CD14-positive monocyte (primary cell): ENCODE data around the gene NPAS2. TPM values are rescaled to one million over a fixed set of nuclear protein-coding genes. Genes with fewer than 3 reads are reported as not detected.

Experiments used
- DNase-seq, 3 donors: peaks; one replicate each; pipeline ENCODE4 v3.0.0-alpha.2; 2011 to 2022
- H2AFZ ChIP-seq: 2 replicates; pipeline ENCODE4 v1.6.0; 2012; ENCODE audit warnings: mild to moderate bottlenecking, low read depth, low read length, inconsistent platforms; ENCODE audit not compliant: insufficient read depth, poor library complexity, severe bottlenecking
- H3K27ac ChIP-seq, 2 donors: 1 replicate in 1 of 2; 2 replicates in 1 of 2; pipeline ENCODE4 v1.5.1; 2012 to 2013; ENCODE audit warnings: low read length in 2 of 2, control low read depth in 1 of 2, inconsistent platforms in 1 of 2, low read depth in 1 of 2, mild to moderate bottlenecking in 1 of 2
- H3K27me3 ChIP-seq, 2 donors: one replicate each; pipeline versions ENCODE4 v1.6.0 to v1.6.1; 2011 to 2013; ENCODE audit warnings: low read length in 2 of 2; ENCODE audit not compliant: control insufficient read depth in 2 of 2, insufficient read depth in 2 of 2
- H3K36me3 ChIP-seq, 2 donors: replicated peaks in 1 of 2; 1 replicate in 1 of 2; 2 replicates in 1 of 2; pipeline versions ENCODE4 v1.5.1 to v1.6.1; 2012 to 2013; ENCODE audit warnings: low read length in 2 of 2, control low read depth in 1 of 2, inconsistent platforms in 1 of 2, mild to moderate bottlenecking in 1 of 2; ENCODE audit not compliant: insufficient read depth in 2 of 2, control insufficient read depth in 1 of 2
- H3K4me1 ChIP-seq, 2 donors: 1 replicate in 1 of 2; 2 replicates in 1 of 2; pipeline versions ENCODE4 v1.5.1 to v1.6.1; 2012 to 2013; ENCODE audit warnings: low read length in 2 of 2, control low read depth in 1 of 2, inconsistent platforms in 1 of 2, mild to moderate bottlenecking in 1 of 2, moderate library complexity in 1 of 2; ENCODE audit not compliant: insufficient read depth in 2 of 2, control insufficient read depth in 1 of 2
- H3K4me2 ChIP-seq: replicated peaks from 2 replicates; pipeline ENCODE3; 2012; ENCODE audit warnings: low read length, moderate library complexity, mild to moderate bottlenecking; ENCODE audit not compliant: poor library complexity, severe bottlenecking; ENCODE audit errors: extremely low read depth
- H3K4me3 ChIP-seq, 3 experiments: fragments of 200-600 bp in 1 of 3; sonication (generic) in 1 of 3; replicated peaks in 1 of 3; 1 replicate in 2 of 3; 2 replicates in 1 of 3; pipeline ENCODE4 v1.5.1; 2011 to 2013; ENCODE audit warnings: low read length in 3 of 3, mild to moderate bottlenecking in 3 of 3, control low read depth in 2 of 3, low read depth in 2 of 3, inconsistent platforms in 1 of 3, moderate library complexity in 1 of 3
- H3K79me2 ChIP-seq: 2 replicates; pipeline ENCODE4 v1.6.0; 2012; ENCODE audit warnings: mild to moderate bottlenecking, control low read depth, inconsistent platforms, low read length, moderate library complexity; ENCODE audit not compliant: insufficient read depth
- H3K9ac ChIP-seq: 2 replicates; pipeline ENCODE4 v1.6.0; 2017; ENCODE audit warnings: low read length, mild to moderate bottlenecking; ENCODE audit not compliant: insufficient read depth, poor library complexity, severe bottlenecking
- H3K9me3 ChIP-seq, 2 donors: replicated peaks in 1 of 2; 1 replicate in 1 of 2; 2 replicates in 1 of 2; pipeline versions ENCODE4 v1.5.1 to v1.6.1; 2012 to 2013; ENCODE audit warnings: low read length in 2 of 2, control low read depth in 1 of 2; ENCODE audit not compliant: control insufficient read depth in 1 of 2, insufficient read depth in 1 of 2
- H4K20me1 ChIP-seq: 2 replicates; pipeline ENCODE4 v1.6.0; 2012; ENCODE audit warnings: mild to moderate bottlenecking, low read length, control low read depth, moderate library complexity; ENCODE audit not compliant: insufficient read depth
- H3K27ac Mint-ChIP-seq, 7 donors: one replicate each; pipeline ENCODE4 v1.8.0; 2020; ENCODE audit warnings: mild to moderate bottlenecking in 7 of 7, mixed read lengths in 7 of 7, moderate library complexity in 6 of 7, inconsistent platforms in 2 of 7
- H3K27me3 Mint-ChIP-seq, 3 donors: one replicate each; pipeline ENCODE4 v1.8.0; 2021 to 2022; ENCODE audit warnings: low read depth in 3 of 3, mild to moderate bottlenecking in 3 of 3, mixed read lengths in 3 of 3, moderate library complexity in 3 of 3, inconsistent platforms in 1 of 3
- H3K36me3 Mint-ChIP-seq, 2 donors: one replicate each; pipeline ENCODE4 v1.8.0; 2020; ENCODE audit warnings: mixed read lengths in 2 of 2, inconsistent platforms in 1 of 2, mild to moderate bottlenecking in 1 of 2
- H3K4me1 Mint-ChIP-seq: one replicate; pipeline ENCODE4 v1.8.0; 2020; ENCODE audit warnings: mild to moderate bottlenecking, mixed read lengths
- H3K4me3 Mint-ChIP-seq, 2 donors: one replicate each; pipeline ENCODE4 v1.8.0; 2020; ENCODE audit warnings: mild to moderate bottlenecking in 2 of 2, mixed read lengths in 2 of 2, moderate library complexity in 1 of 2
- H3K9me3 Mint-ChIP-seq, 7 donors: one replicate each; pipeline ENCODE4 v1.8.0; 2020 to 2022; ENCODE audit warnings: mixed read lengths in 7 of 7, mild to moderate bottlenecking in 6 of 7, moderate library complexity in 6 of 7, inconsistent platforms in 2 of 7
- WGBS: methylation state at CpG from one replicate; pipeline ENCODE4 v1.1.5; 2013; ENCODE audit warnings: missing lambda C conversion rate; ENCODE audit not compliant: insufficient coverage; 5-methylcytosine and 5-hydroxymethylcytosine counted together
- intact Hi-C, 2 donors: fragments of 100-400 bp; cut with micrococcal nuclease; formaldehyde crosslinking; loops; one replicate each; pipeline versions ENCODE4 v1.15.0 to v1.15.1; 2023
- polyA plus RNA-seq, 3 donors: library from polyadenylated mRNA; depleted of rRNA in 1 of 3; unstranded in 2 of 3; stranded (reverse) in 1 of 3; fragments of 300-500 nt in 2 of 3; fragments of >200 nt in 1 of 3; fragmentation: Illumina TruSeq in 2 of 3; gene quantifications; 1 replicate in 2 of 3; 2 replicates in 1 of 3; pipeline ENCODE4 v1.2.3, GENCODE V29; 2012 to 2021
- TF ChIP-seq, protein P1 (sequence below): fragments of 200-600 bp; IDR thresholded peaks from one replicate; pipeline ENCODE4 v1.8.0; 2022; ENCODE audit warnings: antibody characterized with exemption, mild to moderate bottlenecking

NPAS2 gene
- polyA plus RNA-seq, 3 donors: not detected

GRCh38 chr2:100778637-100779450, 41.1 kb upstream of the NPAS2 start:
- WGBS: 92% methylated on average over 9 of the region's 12 CpGs
- H3K9ac ChIP-seq: no peak overlapping the region
- DNase-seq: no peak
- no peaks in the 10 kb centered on the region for H3K27me3 ChIP-seq
- Mint-ChIP-seq H3K4me3 (no peak overlapping the region), H3K9me3 (peaks cover 0 to 3% (median 0%) of the 10 kb centered on the region in 7 donors), H3K27me3 (peaks cover 7 to 9% (median 7%) of the 10 kb centered on the region in 3 donors), H3K4me1 (peaks cover 10% of the 10 kb centered on the region), H3K27ac (no peak overlapping the region), H3K36me3 (no peaks in the 10 kb centered on the region)
- H4K20me1 ChIP-seq: no peaks in the 10 kb centered on the region
- TF ChIP-seq, protein P1, sequence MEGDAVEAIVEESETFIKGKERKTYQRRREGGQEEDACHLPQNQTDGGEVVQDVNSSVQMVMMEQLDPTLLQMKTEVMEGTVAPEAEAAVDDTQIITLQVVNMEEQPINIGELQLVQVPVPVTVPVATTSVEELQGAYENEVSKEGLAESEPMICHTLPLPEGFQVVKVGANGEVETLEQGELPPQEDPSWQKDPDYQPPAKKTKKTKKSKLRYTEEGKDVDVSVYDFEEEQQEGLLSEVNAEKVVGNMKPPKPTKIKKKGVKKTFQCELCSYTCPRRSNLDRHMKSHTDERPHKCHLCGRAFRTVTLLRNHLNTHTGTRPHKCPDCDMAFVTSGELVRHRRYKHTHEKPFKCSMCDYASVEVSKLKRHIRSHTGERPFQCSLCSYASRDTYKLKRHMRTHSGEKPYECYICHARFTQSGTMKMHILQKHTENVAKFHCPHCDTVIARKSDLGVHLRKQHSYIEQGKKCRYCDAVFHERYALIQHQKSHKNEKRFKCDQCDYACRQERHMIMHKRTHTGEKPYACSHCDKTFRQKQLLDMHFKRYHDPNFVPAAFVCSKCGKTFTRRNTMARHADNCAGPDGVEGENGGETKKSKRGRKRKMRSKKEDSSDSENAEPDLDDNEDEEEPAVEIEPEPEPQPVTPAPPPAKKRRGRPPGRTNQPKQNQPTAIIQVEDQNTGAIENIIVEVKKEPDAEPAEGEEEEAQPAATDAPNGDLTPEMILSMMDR: no peak
- H3K36me3 ChIP-seq: no peaks in the 10 kb centered on the region
- no peak overlapping the region for H3K27ac ChIP-seq
- H3K4me3 ChIP-seq: no peak overlapping the region
- intact Hi-C loops: no loop called here
- no peak overlapping the region for H2AFZ ChIP-seq
- H3K4me2 ChIP-seq: no peak overlapping the region
- H3K79me2 ChIP-seq: no peaks in the 10 kb centered on the region
- peaks cover 9 to 10% of the 10 kb centered on the region in 2 donors for H3K4me1 ChIP-seq
- H3K9me3 ChIP-seq: no peaks in the 10 kb centered on the region

DNA sequence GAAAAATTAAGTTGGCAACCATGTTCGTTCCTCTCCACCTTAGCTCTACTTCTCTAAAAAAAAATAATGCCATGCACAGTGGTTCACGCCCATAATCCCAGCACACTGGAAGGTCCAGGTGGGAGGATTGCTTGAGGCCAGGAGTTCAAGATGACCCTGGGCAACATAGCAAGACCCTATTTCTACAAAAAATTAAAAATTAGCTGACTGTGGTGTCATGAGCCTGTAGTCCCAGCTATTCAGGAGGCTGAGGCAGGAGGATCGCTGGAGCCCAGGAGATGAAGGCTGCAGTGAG, 40.1 kb upstream of the NPAS2 start:
- TF ChIP-seq, protein P1: no peak
- Histone ChIP-seq H3K27me3 (no peaks in the 10 kb centered on the region), H3K9me3 (no peaks in the 10 kb centered on the region), H3K36me3 (no peaks in the 10 kb centered on the region), H3K9ac (no peak overlapping the region), H3K4me3 (no peak overlapping the region), H4K20me1 (no peaks in the 10 kb centered on the region), H2AFZ (no peak overlapping the region), H3K27ac (no peak overlapping the region), H3K79me2 (no peaks in the 10 kb centered on the region), H3K4me2 (no peak overlapping the region), H3K4me1 (peaks cover 9 to 10% of the 10 kb centered on the region in 2 donors)
- Mint-ChIP-seq H3K36me3 (no peaks in the 10 kb centered on the region), H3K9me3 (peaks cover 0 to 3% (median 0%) of the 10 kb centered on the region in 7 donors), H3K4me3 (no peak overlapping the region), H3K27ac (no peak overlapping the region), H3K27me3 (peaks cover 3 to 9% (median 7%) of the 10 kb centered on the region in 3 donors), H3K4me1 (peaks cover 10% of the 10 kb centered on the region)
- no peak for DNase-seq
- intact Hi-C loops: no loop called here
- WGBS: 100% methylated on average over 1 of the region's 3 CpGs
